Calu3 (cell line): ENCODE data around the gene RIN1. TPM values are rescaled to one million over a fixed set of nuclear protein-coding genes. Genes with fewer than 3 reads are reported as not detected.

Experiments used
- BruUV-seq: library from RNA; stranded (reverse); fragments of 400-500 nt; replicated peaks from 2 replicates; lab custom pipeline; 2021; lab: Mats Ljungman, UMichigan
- CTCF ChIA-PET: fragments of 300-600 bp; sonication (Branson Sonifier 250); formaldehyde crosslinking; loops from one replicate; lab custom pipeline; 2022; ENCODE audit warnings: antibody characterized with exemption; lab: Charles Lee
- DNase-seq: peaks from one replicate; pipeline ENCODE4 v3.0.0; 2022
- H3K27ac Mint-ChIP-seq: one replicate; pipeline ENCODE4 v1.8.0; 2022; ENCODE audit warnings: mixed read lengths; ENCODE audit not compliant: unreplicated experiment
- H3K27me3 Mint-ChIP-seq: one replicate; pipeline ENCODE4 v1.8.0; 2022; ENCODE audit warnings: mixed read lengths; ENCODE audit not compliant: unreplicated experiment
- H3K36me3 Mint-ChIP-seq: one replicate; pipeline ENCODE4 v1.8.0; 2022; ENCODE audit warnings: mild to moderate bottlenecking, moderate library complexity, mixed read lengths; ENCODE audit not compliant: insufficient read depth, unreplicated experiment
- H3K4me1 Mint-ChIP-seq: one replicate; pipeline ENCODE4 v1.8.0; 2022; ENCODE audit warnings: mild to moderate bottlenecking, low read depth, mixed read lengths; ENCODE audit not compliant: unreplicated experiment
- H3K4me3 Mint-ChIP-seq: one replicate; pipeline ENCODE4 v1.8.0; 2022; ENCODE audit warnings: mild to moderate bottlenecking, low read depth, moderate library complexity, mixed read lengths; ENCODE audit not compliant: unreplicated experiment
- H3K9me3 Mint-ChIP-seq: one replicate; pipeline ENCODE4 v1.8.0; 2022; ENCODE audit warnings: low read depth, mixed read lengths; ENCODE audit not compliant: unreplicated experiment
- CTCF ChIP-seq: fragments of 200-600 bp; IDR thresholded peaks from one replicate; pipeline ENCODE4 v1.8.0; 2022; ENCODE audit warnings: antibody characterized with exemption; ENCODE audit not compliant: unreplicated experiment
- intact Hi-C: fragments of 100-400 bp; cut with micrococcal nuclease; formaldehyde crosslinking; loops from one replicate; pipeline ENCODE4 v1.10.0; 2022; ENCODE audit not compliant: unreplicated experiment
- total RNA-seq: library from RNA; stranded (reverse); gene quantifications from 2 replicates; pipeline ENCODE4 v1.2.3, GENCODE V29; 2022

The RIN1 gene
- total RNA-seq, 1 experiment from 2014 or later, result 17.6 TPM

DNA sequence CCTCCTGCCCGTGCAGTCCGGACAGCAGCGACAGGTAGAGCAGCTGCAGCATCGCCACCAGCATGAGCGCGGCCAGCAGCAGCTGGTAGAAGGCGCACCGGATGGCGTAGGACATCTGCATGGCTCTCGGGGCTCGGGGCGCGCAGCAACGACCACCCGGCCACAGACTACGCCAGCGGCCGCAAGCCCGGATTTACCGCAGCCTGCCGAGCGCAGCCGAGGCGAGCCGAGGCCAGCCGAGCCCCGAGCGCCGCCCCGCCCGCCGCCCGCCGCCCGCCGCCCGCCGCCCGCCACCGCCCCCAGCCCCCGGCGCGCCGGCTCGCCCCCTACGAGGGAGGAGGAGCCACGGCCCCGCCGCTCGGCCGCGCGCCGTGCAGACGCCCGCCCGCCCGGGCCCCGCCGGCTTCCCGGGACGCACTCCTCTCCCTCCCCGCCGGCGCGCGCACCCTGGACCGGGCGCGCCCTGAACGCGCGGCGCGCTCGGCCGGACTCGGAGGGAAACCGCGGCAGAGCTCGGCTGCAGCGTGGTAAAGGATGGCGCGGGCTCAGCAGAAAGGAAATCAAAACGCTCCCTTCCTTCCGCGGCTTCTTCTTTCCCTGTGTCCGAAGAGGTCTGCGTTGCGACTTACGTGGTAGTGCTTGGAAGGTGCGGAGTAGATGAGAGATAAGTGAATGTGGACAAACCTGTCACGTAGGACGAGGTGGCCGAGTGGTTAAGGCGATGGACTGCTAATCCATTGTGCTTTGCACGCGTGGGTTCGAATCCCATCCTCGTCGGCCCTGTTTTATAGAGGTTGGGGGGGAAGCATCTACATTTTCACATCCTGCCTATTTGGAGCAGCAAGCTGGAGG, 11.4 kb upstream of the RIN1 start, which contains the start of gene B4GAT1:
Gene B4GAT1, minus strand, starts transcription at position 205 of the 852 bp plus-strand sequence. Its CDS starts 84 bp downstream, at position 121.
- peak within 1 kb of the TSS; percentile 78 for H3K4me3 Mint-ChIP-seq
- no TSS peak for BruUV-seq
- intact Hi-C loops, result no loop called here
- H3K36me3 Mint-ChIP-seq, result peaks cover 45% of the 10 kb centered on the region
- peaks cover 24% of the 10 kb centered on the region for H3K4me1 Mint-ChIP-seq
- no peaks in the 10 kb centered on the region for H3K9me3 Mint-ChIP-seq
- H3K27ac Mint-ChIP-seq, result peak within 1 kb of the TSS; percentile 100
- H3K27me3 Mint-ChIP-seq, result no peaks in the 10 kb centered on the region
- TF ChIP-seq CTCF, result no peak
- CTCF ChIA-PET, result interaction anchor here (0.5 to 1.9 kb wide), 3 partner anchors 25 to 65 kb away, joined by 3 to 8 read pairs (median 3); no protein-coding TSS in a partner anchor
- DNase-seq, result peak; percentile 89

DNA sequence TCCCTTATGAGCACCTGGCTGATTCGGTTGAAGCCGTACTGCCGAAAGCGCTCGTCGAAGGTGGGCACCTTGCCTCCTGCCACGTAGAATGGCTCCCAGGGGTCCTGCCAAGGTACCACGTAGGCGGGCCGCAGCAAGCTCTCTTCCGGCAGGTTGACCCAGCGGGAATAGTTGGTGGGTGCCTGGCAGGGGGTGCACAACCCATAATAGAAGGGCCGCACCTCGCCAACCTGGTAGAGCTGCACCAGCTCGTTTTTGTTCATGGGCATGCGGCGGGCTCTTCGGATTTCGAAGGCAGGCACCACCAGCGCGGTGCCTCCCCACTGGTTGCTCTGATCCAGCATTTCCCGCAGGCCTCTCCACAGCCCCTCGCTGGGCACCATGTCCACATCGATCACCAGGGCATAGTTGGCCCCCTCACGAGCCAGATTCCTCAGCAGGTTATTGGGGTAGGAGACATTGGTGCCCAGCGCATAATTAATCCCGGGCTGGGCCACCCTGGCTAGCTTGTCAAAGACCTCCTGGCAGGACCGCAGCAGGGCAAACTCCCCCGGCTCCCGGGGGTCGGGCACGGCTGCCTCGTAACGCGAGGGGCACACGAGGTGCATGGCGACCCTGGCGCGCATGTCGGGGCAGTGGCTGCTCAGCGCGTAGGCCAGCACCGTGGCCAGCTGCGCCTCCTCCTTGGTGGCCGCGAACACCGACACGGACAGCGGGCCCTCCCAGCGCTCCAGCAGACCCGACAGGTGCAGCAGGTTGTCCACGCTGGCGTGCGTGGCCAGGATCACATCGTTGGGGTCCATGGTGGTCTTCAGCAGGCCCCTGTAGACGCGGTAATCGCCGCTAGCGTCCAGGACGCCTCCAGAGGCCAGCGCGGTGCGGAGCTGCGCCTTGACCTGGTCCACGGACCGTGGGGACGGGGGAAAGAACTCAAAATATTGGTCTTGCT, 10.5 kb upstream of the RIN1 start:
- no peak for DNase-seq
- H3K4me1 Mint-ChIP-seq, result peaks cover 24% of the 10 kb centered on the region

GRCh38 chr11:66345316-66345649, 9.0 kb upstream of the RIN1 start:
- DNase-seq, result no peak
- H3K4me3 Mint-ChIP-seq, result peak overlapping the region; percentile 91
- intact Hi-C loops, result no loop called here
- no peaks in the 10 kb centered on the region for H3K9me3 Mint-ChIP-seq
- CTCF ChIA-PET, result interaction anchor here (1.3 kb wide), 1 partner anchor 17 kb away, joined by 3 read pairs; no protein-coding TSS in a partner anchor
- no peak for TF ChIP-seq CTCF
- peaks cover 45% of the 10 kb centered on the region for H3K36me3 Mint-ChIP-seq
- peaks cover 14% of the 10 kb centered on the region for H3K4me1 Mint-ChIP-seq
- no TSS peak for BruUV-seq
- H3K27me3 Mint-ChIP-seq, result no peaks in the 10 kb centered on the region
- H3K27ac Mint-ChIP-seq, result peak overlapping the region; percentile 94

More for the DNA sequence above, 10.5 kb upstream of the RIN1 start:
- intact Hi-C loops, result no loop called here
- H3K4me3 Mint-ChIP-seq, result peak overlapping the region; percentile 78
- BruUV-seq, result no TSS peak
- H3K36me3 Mint-ChIP-seq, result peaks cover 45% of the 10 kb centered on the region
- CTCF ChIA-PET, result interaction anchor here (0.5 to 1.9 kb wide), 2 partner anchors 13 to 39 kb away, joined by 6 to 8 read pairs; no protein-coding TSS in a partner anchor
- no peaks in the 10 kb centered on the region for H3K9me3 Mint-ChIP-seq
- no peak overlapping the region for H3K27ac Mint-ChIP-seq
- TF ChIP-seq CTCF, result no peak
- no peaks in the 10 kb centered on the region for H3K27me3 Mint-ChIP-seq
